DMS114 treated with DMSO at 0.1 percent for 48 hours (cell line): Measurements from ENCODE around the gene BTNL2.
"Not testable (repeated sequence)": the region's sequence is repeated elsewhere in the genome, so short reads cannot be mapped to it uniquely, and the experiment has no call there.

Experiments
- DNase-seq: peaks from one replicate; lab custom pipeline; 2025; ENCODE audit not compliant: unreplicated experiment; lab: John Stamatoyannopoulos, UW

Gene BTNL2

GRCh38 chr6:32371229-32371628 is 35.8 kb downstream of the BTNL2 start:
- no peak for DNase-seq

- DNase-seq, result no peak
Observed at GRCh38 chr6:32370505-32370904, 36.5 kb downstream of the BTNL2 start.

- no peak for DNase-seq
Observed at GRCh38 chr6:32369660-32370059, 37.3 kb downstream of the BTNL2 start.

- DNase-seq, result no peak
Observed at GRCh38 chr6:32367644-32368043, 39.3 kb downstream of the BTNL2 start.

GRCh38 chr6:32359225-32359624 is 47.8 kb downstream of the BTNL2 start:
- DNase-seq, result not testable (repeated sequence)

- not testable (repeated sequence) for DNase-seq
Observed at GRCh38 chr6:32358548-32358947, 48.4 kb downstream of the BTNL2 start.

- no peak for DNase-seq
Observed at GRCh38 chr6:32355018-32355417, 52.0 kb downstream of the BTNL2 start.

GRCh38 chr6:32353348-32353747 is 53.6 kb downstream of the BTNL2 start:
- DNase-seq, result no peak
